Forelimb muscle (tissue), 1 donor: ENCODE data around the gene S1PR4. TPM values are rescaled to one million over a fixed set of nuclear protein-coding genes. Genes with fewer than 3 reads are reported as not detected.
"Not testable (repeated sequence)": the region's sequence is repeated elsewhere in the genome, so short reads cannot be mapped to it uniquely, and the experiment has no call there.

Experiments
- DNase-seq: peaks from one replicate; pipeline ENCODE4 v3.0.0-alpha.2; 2013; ENCODE audit warnings: low read depth
- polyA plus RNA-seq: library from polyadenylated mRNA; unstranded; fragments of 120-200 nt; gene quantifications from one replicate; pipeline ENCODE4 v1.2.1, GENCODE V29; 2013; ENCODE audit not compliant: insufficient read length

Gene S1PR4
- polyA plus RNA-seq, 1 donor: 0.56 TPM

DNA sequence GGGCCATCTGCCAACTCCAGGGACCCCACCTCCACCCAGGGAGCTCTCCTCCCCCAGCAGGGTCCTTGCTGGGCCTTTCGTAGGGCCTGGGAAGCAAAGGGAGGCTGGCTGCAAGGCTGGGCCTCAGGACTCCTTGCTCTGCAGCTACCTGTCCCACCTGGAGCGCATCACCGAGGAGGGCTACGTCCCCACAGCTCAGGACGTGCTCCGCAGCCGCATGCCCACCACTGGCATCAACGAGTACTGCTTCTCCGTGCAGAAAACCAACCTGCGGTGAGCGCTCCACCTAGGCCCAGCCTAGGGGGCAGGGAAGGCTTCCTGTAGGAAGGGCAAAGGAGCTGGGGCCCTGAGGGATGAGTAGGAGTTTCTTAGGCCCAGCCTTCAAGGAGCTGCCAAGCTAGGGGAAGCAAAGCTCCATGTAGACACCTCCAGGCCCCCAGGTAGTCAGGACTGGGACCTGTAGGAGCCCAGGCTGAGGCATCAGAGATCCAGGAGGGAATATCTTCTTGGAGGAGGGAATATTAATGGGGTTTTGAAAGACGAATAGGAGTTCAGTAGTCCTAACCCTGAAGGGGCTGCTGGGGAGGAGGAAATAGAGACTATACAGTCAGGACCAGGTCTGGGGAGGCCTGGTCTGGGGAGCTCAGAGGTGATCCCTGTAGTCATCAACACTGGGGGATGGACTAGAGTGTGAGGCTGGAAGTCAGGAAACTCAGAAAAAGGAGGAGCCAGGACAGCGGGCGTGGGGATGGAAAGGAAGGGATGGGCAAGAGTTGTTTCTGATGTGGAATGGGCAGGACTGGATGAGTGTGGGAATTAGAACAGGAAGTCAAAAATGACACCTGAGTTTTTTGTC is 26.8 kb upstream of the S1PR4 start:
- no peak for DNase-seq

DNA sequence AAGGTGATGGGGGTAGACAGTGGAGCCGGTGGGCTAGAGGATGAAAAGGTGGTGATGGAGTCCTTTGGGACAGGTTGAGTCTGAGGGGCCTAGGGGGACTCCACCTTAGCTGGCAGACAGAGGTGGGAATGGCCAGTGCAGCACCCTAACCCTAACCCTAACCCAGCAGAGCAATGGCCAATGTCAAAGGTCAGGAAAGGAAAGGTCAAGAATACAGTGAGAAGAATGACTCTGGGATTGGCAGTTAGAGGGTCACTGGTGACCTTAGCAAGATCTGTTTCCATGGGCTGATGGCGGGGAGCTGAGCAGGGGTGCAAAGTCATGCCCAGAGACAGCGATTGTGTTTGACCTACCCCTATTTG is 26.2 kb upstream of the S1PR4 start:
- DNase-seq: no peak

- no peak for DNase-seq
These were observed 25.0 kb upstream of the S1PR4 start for GRCh38 chr19:3153286-3154230.

- DNase-seq: not testable (repeated sequence)
These were observed 24.1 kb upstream of the S1PR4 start for GRCh38 chr19:3154447-3154846.

GRCh38 chr19:3154957-3155736 is 23.4 kb upstream of the S1PR4 start:
- no peak for DNase-seq

- DNase-seq: no peak
These were observed 21.3 kb upstream of the S1PR4 start for GRCh38 chr19:3157096-3157845.

GRCh38 chr19:3159565-3159964 is 19.0 kb upstream of the S1PR4 start:
- no peak for DNase-seq

GRCh38 chr19:3160219-3160618 is 18.4 kb upstream of the S1PR4 start:
- DNase-seq: no peak

DNA sequence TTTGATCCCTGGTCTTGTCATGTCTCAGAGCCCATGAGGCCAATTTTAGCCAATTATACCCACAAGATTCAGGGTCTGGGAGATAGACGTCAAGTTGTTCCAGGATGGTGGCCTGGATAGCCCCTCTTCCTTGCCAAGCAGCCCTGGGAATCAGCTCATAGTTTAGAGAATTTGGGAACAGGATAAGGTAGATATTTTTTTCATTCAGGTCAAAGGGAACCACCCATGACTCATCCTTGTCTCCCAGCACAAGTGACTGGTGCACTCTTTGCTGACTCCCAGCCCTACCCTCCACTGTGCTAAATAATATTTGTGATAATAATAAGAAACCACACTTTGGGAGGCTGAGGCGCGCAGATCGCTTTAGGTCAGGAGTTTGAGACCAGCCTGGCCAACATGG is 17.1 kb upstream of the S1PR4 start:
- no peak for DNase-seq

DNA sequence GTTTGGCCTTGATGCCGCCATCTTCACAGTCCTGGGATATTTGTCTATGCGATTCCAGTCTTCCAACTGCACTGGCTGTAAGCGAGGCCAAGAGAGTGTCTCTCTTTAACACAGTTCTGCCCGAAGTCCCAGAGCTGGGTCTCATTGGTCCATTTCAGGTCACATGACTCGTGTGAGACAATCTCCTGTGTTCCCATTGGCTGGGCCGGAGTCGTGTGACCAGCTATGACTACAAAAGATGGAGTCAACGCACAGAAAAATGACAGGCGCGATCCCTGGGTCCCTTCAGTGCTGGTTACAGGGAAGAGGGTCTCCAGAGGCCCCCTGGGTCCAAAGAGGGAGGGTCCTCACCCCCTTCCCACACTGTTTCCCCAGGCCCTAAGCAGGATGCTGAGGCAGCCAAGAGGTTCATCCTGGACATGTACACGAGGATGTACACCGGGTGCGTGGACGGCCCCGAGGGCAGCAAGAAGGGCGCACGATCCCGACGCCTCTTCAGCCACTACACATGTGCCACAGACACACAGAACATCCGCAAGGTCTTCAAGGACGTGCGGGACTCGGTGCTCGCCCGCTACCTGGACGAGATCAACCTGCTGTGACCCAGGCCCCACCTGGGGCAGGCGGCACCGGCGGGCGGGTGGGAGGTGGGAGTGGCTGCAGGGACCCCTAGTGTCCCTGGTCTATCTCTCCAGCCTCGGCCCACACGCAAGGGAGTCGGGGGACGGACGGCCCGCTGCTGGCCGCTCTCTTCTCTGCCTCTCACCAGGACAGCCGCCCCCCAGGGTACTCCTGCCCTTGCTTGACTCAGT is 15.9 kb upstream of the S1PR4 start:
- DNase-seq: no peak

GRCh38 chr19:3163230-3163886 is 15.2 kb upstream of the S1PR4 start:
- no peak for DNase-seq

GRCh38 chr19:3163943-3164342 is 14.6 kb upstream of the S1PR4 start:
- DNase-seq: no peak

- DNase-seq: no peak
These were observed 10.9 kb upstream of the S1PR4 start for GRCh38 chr19:3167533-3168272.

GRCh38 chr19:3171894-3172672 is 6.5 kb upstream of the S1PR4 start:
- DNase-seq: no peak

GRCh38 chr19:3172673-3173000 is 5.9 kb upstream of the S1PR4 start:
- DNase-seq: not testable (repeated sequence)

DNA sequence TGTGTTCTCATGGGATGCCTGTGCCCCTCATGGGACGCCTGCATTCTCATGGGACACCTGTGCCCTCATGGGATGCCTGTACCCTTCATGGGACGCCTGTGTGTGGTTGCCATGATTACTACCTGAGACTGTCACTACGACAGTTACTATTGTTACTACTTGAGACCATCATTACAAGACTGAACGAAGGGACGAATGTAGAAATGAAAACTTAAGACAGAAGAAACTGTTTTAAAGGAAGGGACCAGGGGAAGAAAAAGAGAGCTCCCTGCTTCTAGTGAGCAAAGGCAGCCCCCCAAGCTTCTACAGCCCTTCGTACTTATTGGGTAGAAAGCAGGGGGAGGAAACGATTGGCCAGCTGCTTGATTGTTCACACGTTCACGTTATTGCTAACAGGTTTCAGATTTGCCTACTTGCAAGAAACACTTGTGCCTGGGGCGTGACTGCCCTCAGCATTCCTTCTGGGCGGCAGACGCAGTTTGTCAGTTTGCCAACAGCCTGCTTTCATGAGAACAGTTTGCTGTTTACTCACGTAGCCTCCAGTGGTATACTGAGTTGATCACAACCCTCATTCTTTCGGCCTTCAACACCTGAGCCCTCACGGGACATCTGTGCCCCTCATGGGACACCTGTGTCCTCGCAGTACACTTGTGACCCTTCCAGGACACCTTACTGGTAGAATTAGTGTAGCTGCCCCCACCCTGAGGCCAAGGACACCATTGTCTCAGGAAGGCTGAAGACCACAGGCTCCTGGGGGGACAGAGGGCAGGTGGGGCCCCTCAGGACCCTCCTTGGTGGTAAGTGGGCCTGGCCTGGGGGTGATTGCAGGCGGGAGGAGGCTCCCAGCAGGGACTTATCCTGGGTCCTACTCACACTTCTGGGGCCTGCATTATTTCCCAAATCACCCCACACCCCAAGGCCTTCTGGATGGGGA is 2.5 kb upstream of the S1PR4 start:
- DNase-seq: no peak
